Loucy (cell line): ENCODE measurements around the gene MAD1L1.

Experiments used
- H2AFZ ChIP-seq: fragments of 200-600 bp; sonication (generic); 2 replicates; pipeline ENCODE4 v1.6.0; 2016; ENCODE audit warnings: antibody characterized with exemption, mild to moderate bottlenecking, low read length, moderate library complexity
- H3F3A ChIP-seq: fragments of 200-600 bp; 2 replicates; pipeline ENCODE4 v1.6.0; 2016; ENCODE audit warnings: antibody characterized with exemption, low read depth, mild to moderate bottlenecking
- H3K27me3 ChIP-seq: fragments of 200-600 bp; sonication (generic); 2 replicates; pipeline ENCODE4 v1.6.1; 2014; ENCODE audit warnings: low read length, mild to moderate bottlenecking; ENCODE audit not compliant: insufficient read depth, poor library complexity, severe bottlenecking
- H3K36me3 ChIP-seq: fragments of 200-600 bp; sonication (generic); 2 replicates; pipeline ENCODE4 v1.6.1; 2016; ENCODE audit warnings: low read length; ENCODE audit not compliant: insufficient read depth
- H3K4me1 ChIP-seq: fragments of 200-600 bp; sonication (generic); 2 replicates; pipeline ENCODE4 v1.5.1; 2014; ENCODE audit warnings: low read length, mild to moderate bottlenecking; ENCODE audit not compliant: insufficient read depth, poor library complexity, severe bottlenecking
- H3K4me2 ChIP-seq: fragments of 200-600 bp; sonication (generic); 2 replicates; pipeline ENCODE4 v1.6.0; 2014; ENCODE audit warnings: antibody characterized with exemption, low read length, low read depth, mild to moderate bottlenecking; ENCODE audit not compliant: poor library complexity, severe bottlenecking
- H3K4me3 ChIP-seq: fragments of 200-600 bp; sonication (generic); 2 replicates; pipeline ENCODE4 v1.5.1; 2014; ENCODE audit warnings: low read length, mild to moderate bottlenecking, mixed read lengths; ENCODE audit not compliant: poor library complexity, severe bottlenecking
- H3K79me2 ChIP-seq: fragments of 200-600 bp; sonication (generic); 2 replicates; pipeline ENCODE4 v1.6.1; 2014; ENCODE audit warnings: low read length; ENCODE audit not compliant: insufficient read depth
- H3K9ac ChIP-seq: fragments of 200-600 bp; sonication (generic); 2 replicates; pipeline ENCODE4 v1.6.0; 2014; ENCODE audit warnings: mild to moderate bottlenecking, low read depth, low read length, moderate library complexity; ENCODE audit not compliant: poor library complexity, severe bottlenecking
- H3K9me2 ChIP-seq: fragments of 200-600 bp; sonication (generic); replicated peaks from 2 replicates; pipeline ENCODE4 v1.6.1; 2016; ENCODE audit warnings: low read depth, low read length, mixed read lengths
- H3K9me3 ChIP-seq: fragments of 200-600 bp; sonication (generic); 2 replicates; pipeline ENCODE4 v1.6.1; 2014; ENCODE audit warnings: mild to moderate bottlenecking, antibody characterized with exemption, low read length, low read depth; ENCODE audit not compliant: insufficient read depth
- H4K20me1 ChIP-seq: fragments of 200-600 bp; sonication (generic); 2 replicates; pipeline ENCODE4 v1.6.0; 2014; ENCODE audit warnings: antibody characterized with exemption, low read length, mild to moderate bottlenecking; ENCODE audit not compliant: insufficient read depth, poor library complexity, severe bottlenecking
- CTCF ChIP-seq: fragments of 200-600 bp; sonication (generic); conservative IDR thresholded peaks from 2 replicates; pipeline ENCODE4 v1.5.1; 2014; ENCODE audit warnings: mild to moderate bottlenecking, antibody characterized with exemption, low read length
- EZH2phosphoT487 ChIP-seq: fragments of 200-600 bp; IDR thresholded peaks from 2 replicates; pipeline ENCODE4 v1.6.1; 2018; ENCODE audit warnings: antibody characterized with exemption, mild to moderate bottlenecking, moderate library complexity, borderline replicate concordance

The MAD1L1 gene

GRCh38 chr7:2105917-2106316 is 126.8 kb downstream of the MAD1L1 start:
- Histone ChIP-seq H3K9me2 (no peaks in the 10 kb centered on the region), H3F3A (no peaks in the 10 kb centered on the region), H3K4me3 (no peak overlapping the region), H3K4me2 (no peak overlapping the region), H3K27me3 (no peaks in the 10 kb centered on the region), H2AFZ (no peak overlapping the region), H3K36me3 (no peaks in the 10 kb centered on the region; the same call in 1 of the 2 replicates), H3K4me1 (peaks cover 5% of the 10 kb centered on the region), H3K9ac (no peak overlapping the region), H3K9me3 (no peaks in the 10 kb centered on the region), H4K20me1 (no peaks in the 10 kb centered on the region), H3K79me2 (no peaks in the 10 kb centered on the region; the same call in 1 of the 2 replicates)
- TF ChIP-seq CTCF (no peak), EZH2phosphoT487 (no peak)

GRCh38 chr7:2105280-2105679 is 127.5 kb downstream of the MAD1L1 start:
- Histone ChIP-seq H3K79me2 (no peaks in the 10 kb centered on the region; the same call in 1 of the 2 replicates), H4K20me1 (no peaks in the 10 kb centered on the region), H3K9ac (no peak overlapping the region), H3K9me2 (no peaks in the 10 kb centered on the region), H3K36me3 (no peaks in the 10 kb centered on the region; the same call in 1 of the 2 replicates), H3K4me3 (no peak overlapping the region), H3K4me2 (no peak overlapping the region), H3F3A (no peaks in the 10 kb centered on the region), H3K4me1 (peaks cover 12% of the 10 kb centered on the region), H2AFZ (no peak overlapping the region), H3K9me3 (no peaks in the 10 kb centered on the region), H3K27me3 (no peaks in the 10 kb centered on the region)
- TF ChIP-seq CTCF, result no peak
- no peak for TF ChIP-seq EZH2phosphoT487

GRCh38 chr7:2104716-2105115 is 128.0 kb downstream of the MAD1L1 start:
- H3K27me3 ChIP-seq, result no peaks in the 10 kb centered on the region
- no peaks in the 10 kb centered on the region; the same call in 1 of the 2 replicates for H3K79me2 ChIP-seq
- H3K9ac ChIP-seq, result no peak overlapping the region
- no peaks in the 10 kb centered on the region for H3F3A ChIP-seq
- no peak overlapping the region for H2AFZ ChIP-seq
- TF ChIP-seq EZH2phosphoT487 (no peak), CTCF (no peak)
- no peaks in the 10 kb centered on the region for H3K9me2 ChIP-seq
- H4K20me1 ChIP-seq, result no peaks in the 10 kb centered on the region
- H3K36me3 ChIP-seq, result no peaks in the 10 kb centered on the region
- peaks cover 17% of the 10 kb centered on the region for H3K4me1 ChIP-seq
- no peaks in the 10 kb centered on the region for H3K9me3 ChIP-seq
- no peak overlapping the region for H3K4me2 ChIP-seq
- H3K4me3 ChIP-seq, result no peak overlapping the region
